GM18907 (cell line): Measurements from ENCODE around the gene OVOL3.

Experiments
- ATAC-seq: cut with Tn5 transposase; IDR thresholded peaks from one replicate; pipeline ENCODE4 v1.9.1; 2021; ENCODE audit warnings: mild to moderate bottlenecking, moderate library complexity; ENCODE audit not compliant: unreplicated experiment

Gene OVOL3

GRCh38 chr19:36160821-36161596 lies 50.1 kb downstream of the OVOL3 start:
- ATAC-seq: no peak
